GM19099 (cell line): ENCODE results near the gene BCAS4.

Source experiments
- POLR2A ChIP-seq: IDR thresholded peaks from 3 replicates; pipeline ENCODE4 v1.6.1; 2011; ENCODE audit warnings: low read depth; ENCODE audit not compliant: insufficient read length; ENCODE audit errors: extremely low read depth

The BCAS4 gene

DNA sequence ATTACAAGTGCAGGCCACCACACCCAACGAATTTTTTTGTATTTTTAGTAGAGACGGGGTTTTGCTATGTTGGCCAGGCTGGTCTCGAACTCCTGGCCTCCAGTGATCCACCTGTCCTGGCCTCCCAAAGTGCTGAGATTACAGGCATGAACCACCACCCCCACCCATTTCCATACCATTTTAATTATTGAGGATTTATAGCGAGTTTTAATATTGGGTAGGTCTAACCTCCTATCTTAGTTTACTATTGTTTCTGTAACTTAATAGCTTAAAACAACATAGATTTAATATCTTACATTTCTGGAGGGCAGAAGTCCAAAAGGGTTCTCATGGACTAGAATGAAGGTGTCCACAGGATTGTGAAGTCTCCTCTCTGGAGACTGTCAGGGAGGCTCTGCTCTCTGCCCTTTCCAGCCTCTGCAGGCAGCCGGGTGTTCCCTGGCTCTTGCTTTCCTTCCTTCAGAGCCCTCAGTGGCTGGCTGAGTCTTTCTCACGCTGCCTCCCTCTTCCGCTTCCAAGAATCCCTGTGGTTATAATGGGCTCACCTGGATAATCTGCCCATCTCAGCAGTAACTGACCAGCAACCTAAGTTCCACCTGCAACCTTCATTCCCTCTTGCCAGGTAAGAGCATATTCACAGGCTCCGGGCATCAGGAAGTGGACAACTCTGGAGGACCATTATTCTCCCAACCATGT is 18.6 kb upstream of the BCAS4 start:
- TF ChIP-seq POLR2A = no peak

DNA sequence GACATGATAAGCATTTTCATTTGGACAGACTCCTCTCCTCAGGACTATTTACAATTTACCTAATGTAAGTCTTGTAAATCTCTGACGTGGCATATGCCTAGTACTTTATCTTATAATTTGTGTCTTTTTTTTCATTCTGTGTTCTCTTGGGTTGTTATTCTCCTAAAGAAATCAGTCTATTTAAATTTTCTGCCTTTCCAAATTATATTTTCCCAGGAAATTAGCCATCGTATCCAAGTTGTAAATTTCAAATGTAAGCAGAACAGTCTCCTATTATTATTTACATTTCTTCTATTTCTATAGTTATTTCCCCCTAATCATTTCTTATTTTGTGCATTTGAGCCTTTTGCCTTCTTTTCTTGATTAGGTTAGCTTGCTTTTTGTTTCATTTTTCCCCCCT is 17.5 kb upstream of the BCAS4 start:
- TF ChIP-seq POLR2A = no peak

DNA sequence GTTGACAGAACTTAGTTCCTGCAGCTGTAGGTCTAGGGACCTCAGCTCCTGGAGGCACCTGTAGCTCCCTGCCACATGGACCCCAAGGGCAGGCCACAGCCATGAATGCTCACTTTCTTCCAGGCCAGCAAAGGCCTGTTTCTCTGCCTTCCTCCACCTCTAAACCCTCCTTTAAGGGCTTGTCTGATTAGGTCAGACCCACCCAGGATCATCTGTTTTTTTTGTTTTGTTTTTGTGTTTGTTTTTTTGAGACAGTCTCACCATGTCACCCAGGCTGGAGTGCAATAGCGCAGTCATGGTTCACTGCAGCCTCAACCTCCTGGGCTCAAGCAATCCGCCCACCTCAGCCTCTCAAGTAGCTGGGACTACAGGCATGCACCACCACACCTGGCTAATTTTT is 11.5 kb upstream of the BCAS4 start:
- TF ChIP-seq POLR2A = no peak

DNA sequence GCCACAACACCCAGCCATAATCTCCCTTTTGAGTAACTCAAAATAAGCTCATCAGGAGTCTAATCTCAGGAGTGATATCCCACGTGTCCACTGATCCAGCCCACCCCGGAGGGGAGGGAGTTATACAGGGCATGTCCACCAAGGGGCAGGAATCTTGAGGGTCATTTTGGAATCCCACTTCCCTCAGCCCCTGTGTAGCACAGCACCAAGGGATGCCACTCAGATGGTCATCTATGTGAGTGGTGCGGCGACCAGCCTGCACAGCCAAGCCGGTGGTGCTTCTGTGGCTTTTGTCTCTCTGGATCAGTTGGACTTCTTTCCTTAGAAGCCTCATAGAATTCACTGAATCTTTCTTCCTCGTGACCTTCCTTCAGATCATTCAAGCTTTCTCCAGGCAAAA is 11.0 kb upstream of the BCAS4 start:
- TF ChIP-seq POLR2A = no peak

DNA sequence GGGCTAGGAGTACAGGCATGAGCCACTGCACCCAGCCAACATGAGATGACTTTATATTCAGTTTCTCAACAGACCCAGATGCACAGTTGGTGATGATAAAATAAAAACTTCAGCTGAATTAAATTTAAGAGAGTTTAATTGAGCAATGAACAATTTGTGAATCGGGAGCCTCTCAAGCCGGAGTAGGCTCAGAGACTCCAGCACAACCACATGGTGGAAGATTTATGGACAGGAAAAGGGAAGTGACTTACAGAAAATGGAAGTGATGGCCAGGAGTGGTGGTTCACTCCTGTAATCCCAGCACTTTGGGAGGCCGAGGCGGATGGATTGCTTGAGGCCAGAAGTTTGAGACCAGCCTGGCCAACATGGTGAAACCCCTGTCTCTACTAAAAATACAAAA is 10.4 kb upstream of the BCAS4 start:
- no peak for TF ChIP-seq POLR2A

DNA sequence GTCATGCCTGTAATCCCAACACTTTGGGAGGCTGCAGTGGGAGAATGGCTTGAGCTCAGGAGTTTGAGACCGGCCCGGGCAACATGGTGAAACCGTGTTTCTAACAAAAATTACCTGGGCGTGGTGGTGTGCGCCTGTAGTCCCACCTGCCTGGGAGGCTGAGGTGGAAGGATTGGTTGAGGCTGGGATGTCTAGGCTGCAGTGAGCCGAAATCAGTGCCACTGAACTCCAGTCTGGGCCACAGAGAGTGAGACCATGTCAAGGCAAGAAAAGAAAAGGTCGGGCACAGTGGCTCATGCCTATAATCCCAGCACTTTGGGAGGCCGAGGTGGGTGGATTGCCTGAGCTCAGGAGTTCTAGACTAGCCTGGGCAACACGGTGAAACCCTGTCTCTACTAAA is 8.2 kb upstream of the BCAS4 start:
- no peak for TF ChIP-seq POLR2A

DNA sequence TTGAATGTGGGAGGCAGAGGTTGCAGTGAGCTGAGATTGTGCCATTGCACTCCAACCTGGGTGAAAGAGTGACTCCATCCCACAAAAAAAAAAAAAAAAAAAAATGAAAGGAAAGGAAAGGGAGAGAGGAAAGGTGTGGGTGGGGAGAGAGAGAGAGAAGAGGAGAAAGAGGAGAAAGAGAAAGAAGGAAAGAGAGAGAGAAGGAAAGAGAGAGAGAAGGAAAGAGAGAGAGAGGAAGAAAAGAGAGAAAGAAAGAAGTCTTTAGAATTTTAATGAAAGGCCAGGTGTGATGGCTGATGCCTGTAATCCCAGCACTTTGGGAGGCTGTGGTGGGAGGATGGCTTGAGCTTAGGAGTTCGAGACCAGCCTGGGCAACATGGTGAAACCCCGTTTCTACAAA is 7.7 kb upstream of the BCAS4 start:
- no peak for TF ChIP-seq POLR2A

DNA sequence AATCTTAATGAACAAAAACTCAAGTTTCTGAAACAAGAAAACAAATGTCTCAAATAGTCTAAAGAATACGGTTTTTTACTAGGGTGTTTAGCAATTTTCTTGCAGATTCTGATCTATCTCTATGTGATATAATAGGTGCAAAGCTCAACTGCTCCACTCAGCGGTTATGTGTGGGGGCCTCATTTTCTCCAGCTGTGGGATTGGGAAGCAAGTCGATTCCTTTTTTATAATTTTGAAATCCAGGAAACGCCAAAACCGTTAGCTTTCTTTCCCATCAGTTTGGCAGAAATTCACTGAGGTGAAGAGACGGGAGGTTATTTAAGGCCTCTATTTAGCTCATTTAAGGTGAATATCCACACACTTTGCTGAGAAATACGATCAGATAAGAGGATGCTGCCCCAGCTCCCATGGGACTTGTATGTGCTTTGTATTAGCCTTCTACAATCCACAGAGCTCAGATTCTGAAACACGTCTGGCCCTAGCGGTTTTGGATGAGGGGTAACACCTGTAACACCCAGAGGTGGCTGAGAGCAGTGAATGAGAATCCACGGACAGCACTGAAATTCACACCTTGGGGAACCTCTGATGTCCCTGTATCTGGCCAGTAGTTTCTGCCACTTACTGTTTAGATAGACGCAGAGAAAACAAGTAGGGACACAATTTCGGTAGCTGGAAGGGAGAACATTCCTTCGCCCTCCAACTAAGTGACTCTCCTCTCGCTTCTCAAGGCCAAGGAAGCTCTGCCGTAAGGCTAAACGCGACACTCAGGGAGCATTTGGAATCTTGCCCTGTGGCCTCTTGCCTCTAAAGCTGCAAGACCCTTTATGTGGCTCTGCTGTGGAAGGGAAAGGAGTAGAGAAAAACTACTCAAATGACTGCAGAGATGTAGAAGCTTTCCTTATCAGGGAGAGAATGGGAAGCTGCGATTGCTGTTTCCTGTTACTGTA is 6.5 kb upstream of the BCAS4 start:
- no peak for TF ChIP-seq POLR2A

DNA sequence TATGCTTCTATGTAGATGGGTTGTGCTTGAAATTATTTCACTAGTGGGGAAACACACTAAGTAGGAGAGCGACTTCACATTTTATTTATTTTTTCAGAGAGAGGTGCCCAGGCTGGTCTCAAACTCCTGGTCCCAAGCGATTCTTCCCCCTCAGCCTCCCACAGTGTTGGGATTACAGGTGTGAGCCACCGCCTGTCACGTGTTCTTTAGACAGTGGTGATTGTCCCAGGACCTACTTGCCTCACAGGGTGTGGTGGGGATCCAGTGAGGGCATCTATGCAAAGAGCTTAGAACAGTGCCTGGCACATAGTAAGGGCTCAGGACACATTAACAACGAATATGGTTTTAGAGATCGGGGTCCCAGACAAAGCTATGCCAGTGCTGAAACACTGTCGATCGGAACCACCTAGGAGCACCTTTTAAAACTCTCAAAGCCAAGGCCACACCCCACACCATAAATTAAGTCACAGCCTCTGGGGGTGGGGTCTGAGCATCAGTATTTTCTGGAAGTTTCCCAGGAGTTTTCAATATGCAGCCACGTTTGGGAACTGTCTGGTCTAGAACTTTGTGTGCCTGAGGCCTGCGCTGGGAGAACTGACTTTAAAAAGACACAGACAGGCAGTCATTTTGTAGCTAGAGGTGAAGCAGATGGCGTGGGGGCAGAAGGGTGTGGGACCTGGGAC is 4.8 kb upstream of the BCAS4 start:
- TF ChIP-seq POLR2A = no peak

DNA sequence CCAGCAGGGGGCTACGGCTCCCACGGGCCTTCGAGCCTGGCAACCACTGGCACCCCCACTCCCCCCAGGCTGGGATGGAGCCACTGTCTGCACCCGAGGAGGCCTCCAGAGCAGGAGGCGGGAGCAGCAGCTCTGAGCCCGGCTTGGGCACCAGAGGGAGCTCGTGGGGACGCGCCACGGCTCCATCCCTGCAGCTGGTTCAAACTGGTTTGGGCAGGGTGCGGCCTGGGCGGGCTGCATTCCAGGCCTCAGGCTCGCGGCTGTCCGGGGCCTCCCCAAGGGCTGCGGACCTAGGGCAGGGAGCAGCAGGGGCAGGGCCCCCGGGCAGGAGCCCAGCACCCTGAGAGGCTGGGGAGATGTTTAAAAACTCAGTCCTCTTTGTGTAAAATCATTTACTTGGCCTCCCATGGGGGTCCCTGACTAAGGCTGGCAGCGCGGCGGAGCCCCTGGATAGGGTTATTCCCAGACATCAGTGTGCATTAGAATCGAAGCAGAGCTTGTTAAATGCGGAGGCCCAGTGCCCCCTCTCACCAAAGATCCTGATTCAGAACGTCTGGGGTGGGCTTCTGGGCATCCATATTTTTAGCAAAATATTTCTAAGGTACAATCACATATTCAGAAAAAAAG is 4.1 kb upstream of the BCAS4 start:
- TF ChIP-seq POLR2A = peak; percentile 86

DNA sequence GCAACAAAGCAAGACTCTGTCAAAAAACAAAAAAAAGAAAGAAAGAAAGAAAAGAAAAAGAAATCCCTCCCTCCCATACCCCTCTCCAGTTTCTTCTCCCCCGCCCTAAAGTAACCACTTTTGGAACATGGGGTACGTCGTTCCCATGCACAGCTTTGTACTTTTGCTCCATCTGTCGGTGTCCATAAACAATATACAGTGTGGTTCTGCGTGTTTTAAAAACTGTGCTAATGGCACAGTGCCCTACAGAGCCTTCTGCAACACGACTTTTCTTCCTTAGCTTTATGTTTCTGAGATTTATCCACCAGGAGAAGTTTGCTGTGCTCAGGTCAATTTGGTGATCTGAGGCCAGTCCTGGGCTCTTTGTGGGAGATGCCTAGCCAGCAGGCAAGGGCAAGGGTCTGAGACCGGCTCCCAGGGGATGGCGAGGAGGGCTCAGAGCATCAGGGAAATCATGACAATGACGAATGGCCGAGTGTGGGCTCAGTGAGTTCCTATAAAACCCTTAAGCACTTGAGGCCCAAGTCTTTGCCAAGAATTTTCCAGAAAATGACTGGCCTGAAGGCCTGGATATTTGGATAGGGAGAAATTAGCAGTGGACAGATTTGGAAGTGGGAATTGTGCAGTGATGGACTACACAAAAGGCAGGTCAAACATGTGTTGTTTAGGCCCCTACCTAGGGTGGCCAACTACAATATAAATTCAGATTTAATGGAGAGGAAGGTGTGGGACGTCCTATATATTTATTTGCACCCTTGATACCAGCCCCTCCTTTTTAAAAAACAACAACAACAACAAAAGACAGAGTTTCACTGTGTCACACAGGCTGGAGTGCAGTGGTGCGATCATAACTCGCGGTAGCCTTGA is 1.9 kb upstream of the BCAS4 start:
- TF ChIP-seq POLR2A = no peak

DNA sequence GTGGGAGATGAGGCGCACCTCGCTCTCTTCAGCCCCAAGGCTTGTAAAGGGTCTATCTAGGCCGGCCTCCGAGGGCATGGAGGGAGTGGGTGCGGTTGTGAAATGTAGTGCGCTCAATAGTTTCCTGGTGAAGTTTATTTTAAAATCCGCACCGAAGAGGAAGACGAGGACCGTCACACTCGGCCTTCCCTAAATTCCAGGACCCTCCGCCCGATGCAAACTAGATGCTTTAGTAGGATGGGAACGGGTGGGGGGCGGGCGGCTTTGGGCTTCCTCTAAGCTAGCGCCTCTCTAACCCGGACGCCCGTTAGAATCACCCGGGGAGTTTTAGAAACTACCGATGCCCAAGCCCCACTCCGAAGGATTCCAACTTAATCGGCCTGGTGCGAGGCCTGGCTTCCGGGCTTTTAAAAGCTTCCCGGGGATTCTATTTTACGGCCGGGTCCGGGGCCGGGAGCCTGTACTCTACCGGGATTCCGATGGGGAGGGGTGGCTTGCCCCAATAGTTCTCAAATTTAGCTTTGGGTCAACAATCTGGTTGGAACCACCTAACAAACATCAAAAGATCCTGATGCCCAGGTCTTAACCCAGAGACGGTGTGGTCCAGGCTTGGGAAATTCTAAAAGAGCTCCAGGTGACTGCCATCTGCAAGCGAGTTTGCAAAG is 548 bp upstream of the BCAS4 start:
- TF ChIP-seq POLR2A = no peak

DNA sequence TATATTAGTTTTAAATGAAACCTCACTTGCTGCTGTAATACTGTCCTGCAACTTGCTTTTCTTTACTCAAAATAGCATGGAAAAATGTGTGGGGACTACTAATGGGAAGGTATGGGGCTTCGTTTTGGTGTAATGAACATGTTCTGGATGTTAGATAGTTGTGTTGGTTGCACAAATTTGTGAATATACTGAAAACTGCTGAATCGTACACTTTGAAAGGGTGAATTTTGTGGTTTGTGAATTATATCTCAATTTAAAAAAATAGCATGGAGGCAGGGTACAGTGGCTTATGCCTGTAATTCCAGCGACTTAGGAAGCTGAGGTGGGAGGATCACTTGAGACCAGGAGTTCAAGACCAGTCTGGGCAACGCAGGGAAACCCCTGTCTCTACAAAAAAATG is 2.3 kb downstream of the BCAS4 start:
- no peak for TF ChIP-seq POLR2A

DNA sequence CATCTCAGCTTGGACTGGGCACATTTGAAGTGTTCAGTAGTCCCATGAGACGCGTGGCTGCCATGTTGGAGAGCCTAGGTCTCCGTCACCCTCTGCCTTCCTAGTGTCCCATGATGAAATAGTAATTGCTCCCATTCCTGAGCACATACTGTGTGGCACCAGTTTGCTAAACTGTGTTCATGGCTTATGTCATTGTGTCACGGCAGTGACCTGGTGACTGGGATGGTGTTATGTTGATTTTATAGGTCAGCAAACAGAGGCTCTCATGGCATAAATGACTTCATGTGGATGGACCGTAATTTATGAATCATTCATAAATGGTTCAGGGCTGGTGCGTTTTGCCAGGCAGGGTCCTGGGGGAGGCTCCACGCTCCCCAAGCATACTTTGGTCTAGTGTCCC is 3.8 kb downstream of the BCAS4 start:
- TF ChIP-seq POLR2A = no peak
